ENCODE data around the gene ASB18.

The ASB18 gene

GRCh38 chr2:236236559-236237452, 27.4 kb downstream of the ASB18 start:
- ChIA-PET POLR2A (no interaction called here), CTCF (no interaction called here)
- no peak for DNase-seq (ENCODE audit: low read depth, low spot score)
- no peak for TF ChIP-seq CTCF (IDR thresholded peaks at IDR 0.05; ENCODE audit: insufficient read depth, low read length, missing control alignments)
- no peak overlapping the region for H3K4me3 ChIP-seq (ENCODE audit: low read depth, low read length)

GRCh38 chr2:236229186-236229585, 35.0 kb downstream of the ASB18 start:
- POLR2A ChIA-PET = no interaction called here
- DNase-seq (ENCODE audit: low read depth, low spot score) = no peak
- H3K4me3 ChIP-seq (ENCODE audit: low read depth, low read length) = no peak overlapping the region
- TF ChIP-seq CTCF (IDR thresholded peaks at IDR 0.05; ENCODE audit: insufficient read depth, low read length, missing control alignments) = no peak
- CTCF ChIA-PET = no interaction called here

GRCh38 chr2:236223675-236224074, 40.5 kb downstream of the ASB18 start:
- ChIA-PET POLR2A (no interaction called here), CTCF (interaction anchor here (1.0 to 1.3 kb wide), 2 partner anchors 14 to 444 kb away, joined by 3 read pairs; no protein-coding TSS in a partner anchor)
- DNase-seq (ENCODE audit: low read depth, low spot score) = no peak
- H3K4me3 ChIP-seq (ENCODE audit: low read depth, low read length) = no peak overlapping the region
- no peak for TF ChIP-seq CTCF (IDR thresholded peaks at IDR 0.05; ENCODE audit: insufficient read depth, low read length, missing control alignments)

GRCh38 chr2:236221798-236222197, 42.4 kb downstream of the ASB18 start:
- no peak for DNase-seq (ENCODE audit: low read depth, low spot score)
- no peak overlapping the region for H3K4me3 ChIP-seq (ENCODE audit: low read depth, low read length)
- ChIA-PET CTCF (no interaction called here), POLR2A (no interaction called here)
- TF ChIP-seq CTCF (IDR thresholded peaks at IDR 0.05; ENCODE audit: insufficient read depth, low read length, missing control alignments) = no peak

GRCh38 chr2:236219411-236219810, 44.8 kb downstream of the ASB18 start:
- POLR2A ChIA-PET = no interaction called here
- CTCF ChIA-PET = interaction anchor here (0.6 kb wide), 1 partner anchor 10 kb away, joined by 5 read pairs; no protein-coding TSS in a partner anchor
- DNase-seq (ENCODE audit: low read depth, low spot score) = no peak
- H3K4me3 ChIP-seq (ENCODE audit: low read depth, low read length) = no peak overlapping the region
- TF ChIP-seq CTCF (IDR thresholded peaks at IDR 0.05; ENCODE audit: insufficient read depth, low read length, missing control alignments) = no peak

- ChIA-PET POLR2A (interaction anchor here (0.6 kb wide), 1 partner anchor 266 kb away, joined by 3 read pairs; no protein-coding TSS in a partner anchor), CTCF (interaction anchor here (1.2 kb wide), 1 partner anchor 451 kb away, joined by 3 read pairs; no protein-coding TSS in a partner anchor)
- no peak for TF ChIP-seq CTCF (IDR thresholded peaks at IDR 0.05; ENCODE audit: insufficient read depth, low read length, missing control alignments)
- no peak for DNase-seq (ENCODE audit: low read depth, low spot score)
- no peak overlapping the region for H3K4me3 ChIP-seq (ENCODE audit: low read depth, low read length)
Measured at GRCh38 chr2:236217926-236218325, 46.3 kb downstream of the ASB18 start.
